ENCODE measurements around the gene GAB2. TPM values are rescaled to one million over a fixed set of nuclear protein-coding genes. Genes with fewer than 3 reads are reported as not detected.

The GAB2 gene
- total RNA-seq, 1 experiment from 2014 or later, result 3.3 TPM

- Mint-ChIP-seq H3K27me3 (ENCODE audit: low read depth) (no peaks in the 10 kb centered on the region), H3K36me3 (ENCODE audit: insufficient read depth in 1 of 3, low read depth in 3 of 3) (no peaks in the 10 kb centered on the region), H3K4me3 (no peak overlapping the region), H3K4me1 (no peaks in the 10 kb centered on the region; a peak in 1 of 4 replicates), H3K27ac (no peak overlapping the region; a peak in 1 of 7 replicates), H3K9me3 (no peaks in the 10 kb centered on the region)
- Histone ChIP-seq H2BK20ac (ENCODE audit: low read depth, low read length, poor library complexity, severe bottlenecking) (no peak overlapping the region), H3K27ac (ENCODE audit: insufficient read length, low read depth, low read length) (no peak overlapping the region), H3K79me2 (ENCODE audit: insufficient read depth, low read length) (no peaks in the 10 kb centered on the region), H3K9me3 (ENCODE audit: control insufficient read depth, low read depth, low read length) (no peaks in the 10 kb centered on the region), H3K4me1 (ENCODE audit: insufficient read depth, low read length) (no peaks in the 10 kb centered on the region), H2AK5ac (ENCODE audit: insufficient read length, low read length) (no peak overlapping the region), H3K9ac (ENCODE audit: extremely low read depth, insufficient read length, low read length) (no peak overlapping the region), H3K23ac (ENCODE audit: insufficient read length, low read depth, low read length) (no peak overlapping the region), H3K4ac (ENCODE audit: low read depth, low read length) (no peak overlapping the region), H2BK5ac (ENCODE audit: insufficient read length, low read length) (no peak overlapping the region), H4K5ac (ENCODE audit: insufficient read length, low read depth, low read length) (no peak overlapping the region), H3K4me2 (ENCODE audit: insufficient read depth, insufficient read length, low read length) (no peak overlapping the region), H3K27me3 (ENCODE audit: insufficient read depth, low read length) (no peaks in the 10 kb centered on the region), H3K56ac (ENCODE audit: insufficient read length, low read depth, low read length) (no peak overlapping the region), H4K91ac (ENCODE audit: insufficient read length, low read depth, low read length) (no peak overlapping the region), H2AFZ (ENCODE audit: low read length) (no peak overlapping the region), H3K18ac (ENCODE audit: insufficient read length, low read depth, low read length) (no peak overlapping the region), H4K8ac (replicated peaks; ENCODE audit: insufficient read length, low read depth, low read length) (no peak overlapping the region), H3K79me1 (ENCODE audit: insufficient read depth, low read depth, low read length, poor library complexity, severe bottlenecking) (no peaks in the 10 kb centered on the region), H2BK15ac (ENCODE audit: low read depth, low read length) (no peak overlapping the region), H3K23me2 (ENCODE audit: insufficient read length, low read depth, low read length, poor library complexity, severe bottlenecking) (no peaks in the 10 kb centered on the region), H2BK12ac (ENCODE audit: insufficient read length, low read depth, low read length) (no peak overlapping the region), H4K20me1 (ENCODE audit: control insufficient read depth, insufficient read depth, insufficient read length) (no peaks in the 10 kb centered on the region), H2BK120ac (ENCODE audit: low read depth, low read length, poor library complexity, severe bottlenecking) (no peak overlapping the region), H3T11ph (ENCODE audit: low read length) (no peak overlapping the region), H3K14ac (ENCODE audit: insufficient read depth, low read length) (no peak overlapping the region)
- no peak for DNase-seq
- WGBS (ENCODE audit: extremely low coverage, insufficient read length, low lambda C conversion rate), result no CpG with 5 or more reads among the region's 6 CpGs
- TF ChIP-seq CTCF (conservative IDR thresholded peaks at IDR 0.05), result no peak
These were observed 124.1 kb downstream of the GAB2 start for GRCh38 chr11:78293536-78293935.

All from H9 (cell line).